Mesendoderm (in vitro differentiated cells): ENCODE data around the gene NLRC5.

ENCODE experiments used
- DNase-seq: peaks from one replicate; pipeline ENCODE4 v3.0.0; 2013
- H2AK5ac ChIP-seq: 2 replicates; pipeline ENCODE4 v1.6.1; 2013; ENCODE audit warnings: low read length, inconsistent platforms
- H2BK120ac ChIP-seq: 2 replicates; pipeline ENCODE4 v1.6.1; 2013; ENCODE audit warnings: low read depth, mild to moderate bottlenecking, low read length, moderate library complexity, mixed read lengths
- H2BK15ac ChIP-seq: replicated peaks from 2 replicates; pipeline ENCODE4 v1.6.1; 2013; ENCODE audit warnings: low read depth, mild to moderate bottlenecking, moderate library complexity
- H2BK5ac ChIP-seq: 2 replicates; pipeline ENCODE4 v1.6.1; 2013; ENCODE audit warnings: low read length, inconsistent platforms
- H3K18ac ChIP-seq: 2 replicates; pipeline ENCODE4 v1.6.1; 2013; ENCODE audit warnings: mild to moderate bottlenecking, low read length, mixed read lengths
- H3K23ac ChIP-seq: one replicate; pipeline ENCODE4 v1.6.1; 2013; ENCODE audit warnings: low read length
- H3K27ac ChIP-seq: 2 replicates; pipeline ENCODE4 v1.5.1; 2013; ENCODE audit warnings: low read depth, mild to moderate bottlenecking, inconsistent platforms, low read length, moderate library complexity
- H3K27me3 ChIP-seq: 2 replicates; pipeline ENCODE4 v1.6.1; 2013; ENCODE audit warnings: low read length, control low read depth, mild to moderate bottlenecking, inconsistent platforms; ENCODE audit not compliant: insufficient read depth, poor library complexity
- H3K36me3 ChIP-seq: 2 replicates; pipeline ENCODE4 v1.6.1; 2013; ENCODE audit warnings: low read length, inconsistent platforms; ENCODE audit not compliant: control insufficient read depth, insufficient read depth
- H3K4ac ChIP-seq: one replicate; pipeline ENCODE4 v1.6.1; 2013; ENCODE audit warnings: low read depth, mild to moderate bottlenecking, low read length, moderate library complexity
- H3K4me1 ChIP-seq: 2 replicates; pipeline ENCODE4 v1.6.1; 2013; ENCODE audit warnings: low read depth, low read length, inconsistent platforms; ENCODE audit not compliant: control insufficient read depth
- H3K4me2 ChIP-seq: 2 replicates; pipeline ENCODE4 v1.6.1; 2013; ENCODE audit warnings: low read length
- H3K4me3 ChIP-seq: 2 replicates; pipeline ENCODE4 v1.5.1; 2013; ENCODE audit warnings: mild to moderate bottlenecking, low read length
- H3K56ac ChIP-seq: one replicate; pipeline ENCODE4 v1.6.1; 2013; ENCODE audit warnings: low read length
- H3K79me1 ChIP-seq: 2 replicates; pipeline ENCODE4 v1.6.1; 2013; ENCODE audit warnings: low read length, inconsistent platforms
- H3K79me2 ChIP-seq: 2 replicates; pipeline ENCODE4 v1.6.1; 2013; ENCODE audit warnings: mild to moderate bottlenecking, low read length; ENCODE audit not compliant: control insufficient read depth, insufficient read depth
- H3K9ac ChIP-seq: 2 replicates; pipeline ENCODE4 v1.6.1; 2013; ENCODE audit warnings: low read length, inconsistent platforms
- H4K5ac ChIP-seq: one replicate; pipeline ENCODE4 v1.6.1; 2013; ENCODE audit warnings: low read length
- H4K8ac ChIP-seq: one replicate; pipeline ENCODE4 v1.6.1; 2013; ENCODE audit warnings: low read depth, mild to moderate bottlenecking, control low read depth, low read length, moderate library complexity
- WGBS: extraction: QIAGEN DNeasy Blood & Tissue Kit; methylation state at CpG from one replicate; pipeline ENCODE4 v1.1.7; 2013; ENCODE audit warnings: low lambda C conversion rate, missing lambda C conversion rate; ENCODE audit not compliant: insufficient coverage; ENCODE audit errors: extremely low coverage; 5-methylcytosine and 5-hydroxymethylcytosine counted together

The NLRC5 gene

GRCh38 chr16:57093666-57094564 lies 104.6 kb downstream of the NLRC5 start:
- WGBS: no CpG with 5 or more reads among the region's 18 CpGs
- no peaks in the 10 kb centered on the region for H3K27me3 ChIP-seq
- no peak overlapping the region for H3K18ac ChIP-seq

GRCh38 chr16:57094911-57095310 lies 105.6 kb downstream of the NLRC5 start:
- no peak overlapping the region for H3K4me3 ChIP-seq
- WGBS: no CpG with 5 or more reads among the region's 5 CpGs

More at GRCh38 chr16:57093666-57094564, 104.6 kb downstream of the NLRC5 start:
- Histone ChIP-seq H3K23ac (no peak overlapping the region), H3K9ac (peak overlapping the region; percentile 42), H4K5ac (no peak overlapping the region), H3K79me2 (no peaks in the 10 kb centered on the region), H3K4ac (no peak overlapping the region), H3K56ac (no peak overlapping the region), H3K27ac (no peak overlapping the region), H3K4me3 (no peak overlapping the region), H4K8ac (no peak overlapping the region), H3K79me1 (no peaks in the 10 kb centered on the region), H2BK120ac (no peak overlapping the region), H3K4me2 (no peak overlapping the region), H2BK15ac (no peak overlapping the region), H2AK5ac (no peak overlapping the region), H2BK5ac (no peak overlapping the region), H3K36me3 (no peaks in the 10 kb centered on the region), H3K4me1 (no peaks in the 10 kb centered on the region)
- DNase-seq: no peak

GRCh38 chr16:57096192-57096591 lies 106.8 kb downstream of the NLRC5 start:
- no peak for DNase-seq
- H3K36me3 ChIP-seq: no peaks in the 10 kb centered on the region
- no peak overlapping the region for H2AK5ac ChIP-seq
- no peak overlapping the region for H3K56ac ChIP-seq
- no peak overlapping the region for H3K4ac ChIP-seq
- H3K79me1 ChIP-seq: no peaks in the 10 kb centered on the region
- H2BK15ac ChIP-seq: no peak overlapping the region
- no peaks in the 10 kb centered on the region for H3K4me1 ChIP-seq
- H3K27me3 ChIP-seq: no peaks in the 10 kb centered on the region
- no peak overlapping the region for H3K27ac ChIP-seq
- WGBS: no CpG with 5 or more reads among the region's 3 CpGs
- H2BK5ac ChIP-seq: no peak overlapping the region
- no peak overlapping the region for H2BK120ac ChIP-seq
- H3K79me2 ChIP-seq: no peaks in the 10 kb centered on the region
- H3K18ac ChIP-seq: no peak overlapping the region
- no peak overlapping the region for H4K8ac ChIP-seq
- no peak overlapping the region for H3K4me3 ChIP-seq
- no peak overlapping the region for H4K5ac ChIP-seq
- no peak overlapping the region for H3K23ac ChIP-seq
- no peak overlapping the region for H3K9ac ChIP-seq
- H3K4me2 ChIP-seq: no peak overlapping the region

More at GRCh38 chr16:57094911-57095310, 105.6 kb downstream of the NLRC5 start:
- no peak overlapping the region for H2BK5ac ChIP-seq
- H2BK120ac ChIP-seq: no peak overlapping the region
- no peaks in the 10 kb centered on the region for H3K79me2 ChIP-seq
- H3K27ac ChIP-seq: no peak overlapping the region
- no peak overlapping the region for H2BK15ac ChIP-seq
- H3K9ac ChIP-seq: no peak overlapping the region
- H4K8ac ChIP-seq: no peak overlapping the region
- no peaks in the 10 kb centered on the region for H3K79me1 ChIP-seq
- H2AK5ac ChIP-seq: no peak overlapping the region
- no peak overlapping the region for H3K4ac ChIP-seq
- H3K18ac ChIP-seq: no peak overlapping the region
- no peak overlapping the region for H4K5ac ChIP-seq
- no peaks in the 10 kb centered on the region for H3K4me1 ChIP-seq
- no peak overlapping the region for H3K4me2 ChIP-seq
- no peak overlapping the region for H3K23ac ChIP-seq
- no peaks in the 10 kb centered on the region for H3K27me3 ChIP-seq
- no peak for DNase-seq
- H3K36me3 ChIP-seq: no peaks in the 10 kb centered on the region
- no peak overlapping the region for H3K56ac ChIP-seq

GRCh38 chr16:57096793-57097192 lies 107.4 kb downstream of the NLRC5 start:
- Histone ChIP-seq H3K36me3 (no peaks in the 10 kb centered on the region), H2BK15ac (no peak overlapping the region), H3K23ac (no peak overlapping the region), H3K4me1 (no peaks in the 10 kb centered on the region), H3K79me1 (no peaks in the 10 kb centered on the region), H3K4ac (no peak overlapping the region), H3K27ac (no peak overlapping the region), H2BK5ac (no peak overlapping the region), H3K27me3 (no peaks in the 10 kb centered on the region), H2BK120ac (no peak overlapping the region), H4K8ac (no peak overlapping the region), H3K9ac (no peak overlapping the region), H3K56ac (no peak overlapping the region), H3K4me3 (no peak overlapping the region), H3K79me2 (no peaks in the 10 kb centered on the region), H4K5ac (no peak overlapping the region), H3K18ac (no peak overlapping the region), H3K4me2 (no peak overlapping the region), H2AK5ac (no peak overlapping the region)
- no peak for DNase-seq
- no CpG with 5 or more reads among the region's 2 CpGs for WGBS

GRCh38 chr16:57098188-57098841 lies 109.0 kb downstream of the NLRC5 start:
- Histone ChIP-seq H2BK120ac (no peak overlapping the region), H3K9ac (no peak overlapping the region), H3K79me1 (no peaks in the 10 kb centered on the region), H3K18ac (no peak overlapping the region), H4K8ac (no peak overlapping the region), H4K5ac (no peak overlapping the region), H3K27me3 (no peaks in the 10 kb centered on the region), H3K79me2 (no peaks in the 10 kb centered on the region), H3K4me2 (no peak overlapping the region), H3K4me3 (no peak overlapping the region), H2BK15ac (no peak overlapping the region), H3K36me3 (no peaks in the 10 kb centered on the region), H3K4ac (no peak overlapping the region), H3K27ac (no peak overlapping the region), H2AK5ac (no peak overlapping the region), H3K4me1 (no peaks in the 10 kb centered on the region), H3K23ac (no peak overlapping the region), H2BK5ac (no peak overlapping the region), H3K56ac (no peak overlapping the region)
- WGBS: no CpG with 5 or more reads among the region's 14 CpGs
- DNase-seq: no peak
